Left renal pelvis (tissue), 4 donors: ENCODE results near the gene SLC27A3. TPM values are rescaled to one million over a fixed set of nuclear protein-coding genes. Genes with fewer than 3 reads are reported as not detected.

Experiments used
- DNase-seq, 4 donors: peaks; one replicate each; pipeline ENCODE4 v3.0.0-alpha.2; 2013; ENCODE audit warnings: low read depth in 4 of 4, low spot score in 3 of 4
- polyA plus RNA-seq, 4 donors: library from polyadenylated mRNA; unstranded; fragments of 120-200 nt; gene quantifications; one replicate each; pipeline ENCODE4 v1.2.1, GENCODE V29; 2013; ENCODE audit not compliant: insufficient read length in 4 of 4

SLC27A3 gene
- polyA plus RNA-seq, 4 donors = 31.8 to 50.5 (median 41.7) TPM

GRCh38 chr1:153796786-153797659, 21.8 kb downstream of the SLC27A3 start:
- DNase-seq = peak in 1 of 4 donors; percentile 54

GRCh38 chr1:153798468-153798780, 23.2 kb downstream of the SLC27A3 start:
- no peak for DNase-seq

GRCh38 chr1:153799016-153799415, 23.8 kb downstream of the SLC27A3 start:
- DNase-seq = no peak

GRCh38 chr1:153799566-153800465, 24.6 kb downstream of the SLC27A3 start:
- no peak for DNase-seq

- DNase-seq = no peak
Observed at GRCh38 chr1:153800516-153800915, 25.3 kb downstream of the SLC27A3 start.

GRCh38 chr1:153801028-153801625, 25.9 kb downstream of the SLC27A3 start:
- DNase-seq = no peak

GRCh38 chr1:153801786-153802697, 26.8 kb downstream of the SLC27A3 start:
- DNase-seq = no peak

- no peak for DNase-seq
Observed at GRCh38 chr1:153803470-153804056, 28.4 kb downstream of the SLC27A3 start.

- DNase-seq = no peak
Observed at GRCh38 chr1:153804112-153804511, 28.9 kb downstream of the SLC27A3 start.

GRCh38 chr1:153805042-153805745, 30.0 kb downstream of the SLC27A3 start:
- no peak for DNase-seq

- no peak for DNase-seq
Observed at GRCh38 chr1:153805886-153806719, 30.9 kb downstream of the SLC27A3 start.

GRCh38 chr1:153816283-153816889, 41.2 kb downstream of the SLC27A3 start:
- no peak for DNase-seq

GRCh38 chr1:153818876-153819275, 43.7 kb downstream of the SLC27A3 start:
- DNase-seq = no peak

- no peak for DNase-seq
Observed at GRCh38 chr1:153827168-153827964, 52.2 kb downstream of the SLC27A3 start.
